Stimulated activated CD8-positive, alpha-beta memory T cell treated with anti-CD3 and anti-CD28 coated beads, Interleukin-12 subunit alpha, Interleukin-12 subunit beta, amount 100 ng/mL, for 24 hours (primary cell): ENCODE measurements around the gene SLC2A13.
"Not testable (repeated sequence)": the region's sequence is repeated elsewhere in the genome, so short reads cannot be mapped to it uniquely, and the experiment has no call there.

Experiments
- DNase-seq: peaks from one replicate; pipeline ENCODE4 v3.0.0-alpha.2; 2020; ENCODE audit errors: extremely low read depth

The SLC2A13 gene

GRCh38 chr12:39868328-39868725, 237.6 kb downstream of the SLC2A13 start:
- no peak for DNase-seq

- no peak for DNase-seq
Observed at GRCh38 chr12:39867631-39868327, 238.1 kb downstream of the SLC2A13 start.

GRCh38 chr12:39866135-39866534, 239.7 kb downstream of the SLC2A13 start:
- DNase-seq: no peak

GRCh38 chr12:39860695-39861094, 245.2 kb downstream of the SLC2A13 start:
- no peak for DNase-seq

- no peak for DNase-seq
Observed at GRCh38 chr12:39853003-39853402, 252.9 kb downstream of the SLC2A13 start.

GRCh38 chr12:39852346-39852745, 253.5 kb downstream of the SLC2A13 start:
- no peak for DNase-seq

GRCh38 chr12:39848218-39848617, 257.7 kb downstream of the SLC2A13 start:
- not testable (repeated sequence) for DNase-seq

GRCh38 chr12:39846971-39847650, 258.8 kb downstream of the SLC2A13 start:
- no peak for DNase-seq

GRCh38 chr12:39846304-39846703, 259.6 kb downstream of the SLC2A13 start:
- no peak for DNase-seq

- no peak for DNase-seq
Observed at GRCh38 chr12:39840422-39840821, 265.5 kb downstream of the SLC2A13 start.

- DNase-seq: no peak
Observed at GRCh38 chr12:39839072-39839471, 266.8 kb downstream of the SLC2A13 start.

- no peak for DNase-seq
Observed at GRCh38 chr12:39835517-39836489, 270.1 kb downstream of the SLC2A13 start.

GRCh38 chr12:39831587-39832315, 274.1 kb downstream of the SLC2A13 start:
- DNase-seq: no peak

- DNase-seq: no peak
Observed at GRCh38 chr12:39830852-39831520, 274.9 kb downstream of the SLC2A13 start.

- no peak for DNase-seq
Observed at GRCh38 chr12:39830171-39830570, 275.7 kb downstream of the SLC2A13 start.

GRCh38 chr12:39824505-39825212, 281.2 kb downstream of the SLC2A13 start:
- no peak for DNase-seq

- DNase-seq: no peak
Observed at GRCh38 chr12:39816671-39817185, 289.2 kb downstream of the SLC2A13 start.

- DNase-seq: no peak
Observed at GRCh38 chr12:39815746-39816145, 290.1 kb downstream of the SLC2A13 start.

- DNase-seq: no peak
Observed at GRCh38 chr12:39814626-39815025, 291.3 kb downstream of the SLC2A13 start.

GRCh38 chr12:39813776-39814175, 292.1 kb downstream of the SLC2A13 start:
- no peak for DNase-seq
